IPS-18c (cell line): ENCODE measurements around the gene SIGLEC1.

Experiments used
- H3K4me3 ChIP-seq: 2 replicates; pipeline ENCODE4 v1.7.0; 2013; ENCODE audit warnings: low read depth, mild to moderate bottlenecking, low read length, moderate library complexity; ENCODE audit not compliant: insufficient read depth
- H3K9me3 ChIP-seq: one replicate; pipeline ENCODE4 v1.6.1; 2013; ENCODE audit warnings: mild to moderate bottlenecking, low read length, moderate library complexity; ENCODE audit not compliant: control insufficient read depth, insufficient read depth

Gene SIGLEC1

GRCh38 chr20:3711484-3711941, 887 bp downstream of the SIGLEC1 start:
- H3K9me3 ChIP-seq, result peaks cover 2% of the 10 kb centered on the region
- no peak overlapping the region for H3K4me3 ChIP-seq

GRCh38 chr20:3710703-3711483, 1.5 kb downstream of the SIGLEC1 start:
- no peak overlapping the region for H3K4me3 ChIP-seq
- peaks cover 2% of the 10 kb centered on the region for H3K9me3 ChIP-seq

GRCh38 chr20:3710011-3710466, 2.4 kb downstream of the SIGLEC1 start:
- H3K9me3 ChIP-seq, result peaks cover 2% of the 10 kb centered on the region
- no peak overlapping the region for H3K4me3 ChIP-seq

GRCh38 chr20:3707508-3707899, 4.9 kb downstream of the SIGLEC1 start:
- H3K4me3 ChIP-seq, result no peak overlapping the region
- peaks cover 2% of the 10 kb centered on the region for H3K9me3 ChIP-seq

- H3K4me3 ChIP-seq, result no peak overlapping the region
Measured at GRCh38 chr20:3706774-3707507, 5.5 kb downstream of the SIGLEC1 start.

GRCh38 chr20:3705970-3706739, 6.2 kb downstream of the SIGLEC1 start:
- H3K9me3 ChIP-seq, result peaks cover 2% of the 10 kb centered on the region
- no peak overlapping the region for H3K4me3 ChIP-seq

More at GRCh38 chr20:3706774-3707507, 5.5 kb downstream of the SIGLEC1 start:
- H3K9me3 ChIP-seq, result peaks cover 2% of the 10 kb centered on the region

- Histone ChIP-seq H3K9me3 (peaks cover 2% of the 10 kb centered on the region), H3K4me3 (no peak overlapping the region)
Measured at GRCh38 chr20:3705491-3705969, 6.9 kb downstream of the SIGLEC1 start.

GRCh38 chr20:3704087-3704486, 8.3 kb downstream of the SIGLEC1 start:
- H3K9me3 ChIP-seq, result no peaks in the 10 kb centered on the region
- no peak overlapping the region for H3K4me3 ChIP-seq

GRCh38 chr20:3702611-3703391, 9.6 kb downstream of the SIGLEC1 start:
- Histone ChIP-seq H3K4me3 (no peak overlapping the region), H3K9me3 (no peaks in the 10 kb centered on the region)

GRCh38 chr20:3701061-3701998, 11.1 kb downstream of the SIGLEC1 start:
- H3K9me3 ChIP-seq, result no peaks in the 10 kb centered on the region

GRCh38 chr20:3699037-3699436, 13.4 kb downstream of the SIGLEC1 start:
- Histone ChIP-seq H3K9me3 (no peaks in the 10 kb centered on the region), H3K4me3 (no peak overlapping the region)

More at GRCh38 chr20:3701061-3701998, 11.1 kb downstream of the SIGLEC1 start:
- H3K4me3 ChIP-seq, result no peak overlapping the region

- H3K9me3 ChIP-seq, result no peaks in the 10 kb centered on the region
- no peak overlapping the region for H3K4me3 ChIP-seq
Measured at GRCh38 chr20:3698591-3699001, 13.8 kb downstream of the SIGLEC1 start.

GRCh38 chr20:3697588-3698305, 14.7 kb downstream of the SIGLEC1 start:
- H3K9me3 ChIP-seq, result no peaks in the 10 kb centered on the region
- no peak overlapping the region; the same call in 1 of the 2 replicates for H3K4me3 ChIP-seq

GRCh38 chr20:3696745-3697587, 15.4 kb downstream of the SIGLEC1 start:
- H3K4me3 ChIP-seq, result no peak overlapping the region
- no peaks in the 10 kb centered on the region for H3K9me3 ChIP-seq
